CD4-positive, alpha-beta T cell treated with Interleukin-1 beta for 1 hour (primary cell): ENCODE data around the gene CCNJL.

Source experiments
- DNase-seq, 2 donors: peaks; one replicate each; pipeline ENCODE4 v3.0.0-alpha.2; 2020 to 2022

The CCNJL gene

GRCh38 chr5:160330212-160330611 is 17.8 kb upstream of the CCNJL start:
- no peak for DNase-seq

GRCh38 chr5:160327818-160328217 is 15.5 kb upstream of the CCNJL start:
- DNase-seq, result no peak

GRCh38 chr5:160326981-160327380 is 14.6 kb upstream of the CCNJL start:
- no peak for DNase-seq

- no peak for DNase-seq
Observed at GRCh38 chr5:160325716-160326115, 13.4 kb upstream of the CCNJL start.

GRCh38 chr5:160324886-160325285 is 12.5 kb upstream of the CCNJL start:
- DNase-seq, result no peak

GRCh38 chr5:160318409-160318808 is 6.0 kb upstream of the CCNJL start:
- no peak for DNase-seq

- DNase-seq, result no peak
Observed at GRCh38 chr5:160317434-160317833, 5.1 kb upstream of the CCNJL start.

DNA sequence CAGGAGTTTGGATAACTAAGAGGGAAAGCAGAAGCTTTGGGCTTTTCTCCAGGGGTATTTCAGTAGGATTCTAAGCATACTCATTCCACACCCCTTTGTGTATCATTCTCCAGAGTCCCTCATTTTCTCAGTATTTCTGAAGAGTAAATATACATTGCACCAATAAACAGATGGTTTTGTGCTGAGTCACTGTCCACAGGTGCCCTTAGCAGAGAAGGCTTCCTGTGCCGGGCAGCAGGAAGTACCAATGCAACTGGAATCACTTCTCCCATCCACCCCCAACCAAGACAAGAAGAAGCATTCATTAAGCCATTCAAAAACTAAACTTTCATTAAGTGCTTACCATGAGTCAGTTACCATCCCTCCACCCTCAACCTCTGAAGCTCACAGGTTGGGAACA is 3.6 kb upstream of the CCNJL start:
- DNase-seq, result no peak

- no peak for DNase-seq
Observed at GRCh38 chr5:160312960-160313727, 780 bp upstream of the CCNJL start.

DNA sequence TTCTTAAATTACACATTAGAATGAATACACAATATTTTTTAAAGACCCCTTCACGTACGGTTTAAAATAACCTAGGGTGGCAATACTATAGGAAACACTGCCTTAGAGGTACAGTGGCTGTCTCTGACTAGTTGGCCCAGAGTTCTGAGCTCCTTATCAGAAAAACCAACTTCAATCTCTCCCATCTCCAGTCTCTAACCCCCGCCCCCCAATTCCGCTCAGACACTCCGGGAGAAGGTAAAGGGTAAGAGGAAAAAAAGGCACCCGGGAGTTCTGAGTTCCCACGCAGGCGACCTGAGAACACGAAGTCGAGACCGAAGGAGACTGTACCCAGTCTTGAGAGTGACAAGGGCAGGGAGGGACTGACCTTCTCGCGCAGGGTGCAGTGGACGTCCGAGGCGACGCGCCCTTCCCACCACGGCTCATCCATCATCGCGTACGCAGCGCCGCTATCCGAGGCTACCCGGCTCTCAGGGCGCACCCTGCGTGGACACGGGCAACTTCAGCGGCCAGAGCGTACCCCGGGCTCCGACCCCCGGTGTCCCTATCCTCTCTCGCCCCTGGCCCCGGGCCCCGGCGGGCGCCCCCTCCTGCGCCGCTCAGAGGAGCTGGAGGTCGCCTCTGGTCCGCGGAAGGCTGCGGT is 752 bp downstream of the CCNJL start:
- DNase-seq, result no peak

DNA sequence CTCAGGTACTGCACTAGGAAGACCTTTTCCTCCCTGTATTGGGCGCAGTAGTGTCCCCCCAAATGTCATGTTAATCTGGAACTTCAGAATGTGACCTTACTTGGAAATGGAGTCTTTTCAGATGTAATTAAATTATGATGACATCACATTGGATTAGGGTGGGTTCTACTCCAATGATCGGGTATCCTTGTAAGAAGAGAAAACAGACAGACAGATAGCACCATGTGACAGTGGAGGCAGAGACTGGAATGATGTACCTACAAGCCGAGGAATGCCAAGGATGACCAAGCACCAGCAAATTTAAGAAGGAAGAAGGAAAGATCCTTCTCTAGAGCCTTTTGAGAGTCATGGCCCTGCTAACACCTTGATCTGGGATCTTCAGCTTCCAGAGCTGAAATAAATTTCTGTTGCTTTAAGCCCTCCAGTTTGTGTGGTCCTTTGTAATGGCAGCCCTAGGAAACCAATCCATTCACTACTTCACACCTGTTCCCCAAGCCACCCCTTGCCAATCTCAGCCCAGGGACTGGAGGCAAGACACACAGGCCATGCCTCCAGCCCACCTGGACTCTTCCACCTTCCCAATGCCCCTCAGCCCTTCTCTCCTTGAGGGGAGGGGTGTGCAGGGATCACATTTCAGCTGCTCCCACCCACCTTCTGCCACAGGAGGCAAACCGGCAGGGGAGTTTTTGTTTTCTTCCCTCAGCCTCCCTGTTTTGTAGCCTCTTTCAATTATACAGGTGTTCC is 1.6 kb downstream of the CCNJL start:
- no peak for DNase-seq

GRCh38 chr5:160310140-160310539 is 2.2 kb downstream of the CCNJL start:
- no peak for DNase-seq

GRCh38 chr5:160306696-160307095 is 5.7 kb downstream of the CCNJL start:
- no peak for DNase-seq

DNA sequence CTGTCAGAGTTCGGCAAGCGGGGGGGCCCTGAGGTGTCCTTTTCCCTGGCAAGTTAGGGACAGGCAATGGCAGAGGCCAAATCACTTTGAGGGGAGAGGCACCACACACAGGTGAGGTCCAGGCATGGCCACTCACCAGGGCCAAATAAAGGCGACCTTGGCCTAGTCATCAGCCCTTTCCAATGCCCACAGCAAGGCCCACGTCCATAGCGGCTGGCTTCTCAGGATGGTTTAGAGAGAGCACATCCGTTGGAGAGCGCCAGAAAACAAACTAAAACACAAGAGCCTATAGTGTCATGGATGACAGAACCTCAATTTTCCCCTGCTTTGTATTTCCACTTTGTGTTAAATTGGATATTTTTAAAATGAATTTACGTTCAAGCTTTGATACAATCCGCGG is 7.0 kb downstream of the CCNJL start:
- DNase-seq, result no peak

DNA sequence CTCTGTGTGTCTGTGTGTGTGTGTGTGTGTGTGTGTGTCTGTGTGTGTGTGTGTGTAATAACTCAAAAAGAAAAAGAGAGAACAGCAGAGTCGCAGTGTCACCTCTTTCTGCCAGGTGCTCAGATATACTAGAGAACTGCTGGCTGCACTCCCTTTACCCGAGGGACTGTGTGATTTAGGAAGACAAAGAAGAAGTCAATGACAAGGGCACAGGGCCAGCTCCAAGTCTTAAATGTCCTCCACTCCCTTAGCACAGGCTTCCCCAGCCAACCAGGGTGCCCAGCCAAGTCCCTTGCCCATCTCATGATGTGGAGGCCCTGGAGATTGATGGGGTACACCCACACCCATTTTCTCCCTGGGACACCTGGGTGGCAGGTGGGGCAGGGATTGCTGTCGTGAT is 8.7 kb downstream of the CCNJL start:
- no peak for DNase-seq

GRCh38 chr5:160298189-160298588 is 14.2 kb downstream of the CCNJL start:
- no peak for DNase-seq

GRCh38 chr5:160297776-160298175 is 14.6 kb downstream of the CCNJL start:
- peak in 1 of 2 donors; percentile 30 for DNase-seq

GRCh38 chr5:160297004-160297403 is 15.4 kb downstream of the CCNJL start:
- DNase-seq, result no peak

DNA sequence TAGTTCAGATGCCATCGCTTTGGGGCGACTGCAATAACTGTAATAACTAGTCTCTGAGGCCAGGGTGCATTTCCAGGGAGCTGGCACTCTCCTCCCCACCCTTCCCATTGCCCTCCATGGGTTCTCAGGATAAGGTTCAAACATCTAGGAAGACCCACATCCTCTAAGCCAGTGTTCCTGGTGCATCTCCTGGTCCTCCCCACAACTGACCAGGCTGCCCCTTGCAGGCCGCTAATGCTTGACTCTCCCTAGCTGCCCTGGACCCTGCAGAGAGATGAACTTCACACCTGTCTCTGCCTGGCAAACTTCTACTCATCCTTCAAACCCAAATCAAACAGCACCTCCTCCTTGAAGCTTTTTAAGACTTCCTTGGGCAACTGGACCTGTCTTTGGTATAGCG is 15.9 kb downstream of the CCNJL start:
- no peak for DNase-seq

- peak in 1 of 2 donors; percentile 10 for DNase-seq
Observed at GRCh38 chr5:160293901-160294561, 18.3 kb downstream of the CCNJL start.

- no peak for DNase-seq
Observed at GRCh38 chr5:160293386-160293785, 19.0 kb downstream of the CCNJL start.

DNA sequence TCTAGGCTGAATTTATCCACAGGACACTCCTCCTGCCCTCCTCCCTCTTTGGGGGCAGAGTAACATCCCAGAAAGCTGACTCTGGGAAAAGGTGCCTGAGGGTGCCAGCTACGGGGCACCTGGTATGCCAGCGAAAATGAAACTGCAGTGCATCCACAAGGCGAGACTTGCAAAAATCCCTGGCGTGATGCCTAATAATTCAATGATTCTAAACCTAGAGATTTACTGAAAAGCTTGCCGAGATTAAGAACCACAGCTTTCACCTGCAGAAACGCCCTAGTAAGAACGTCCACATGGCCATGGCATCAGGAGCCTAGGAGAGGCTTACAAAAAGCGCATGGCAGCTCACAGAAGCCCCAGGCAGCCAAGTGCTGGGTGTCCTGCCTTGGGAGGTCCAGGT is 20.9 kb downstream of the CCNJL start:
- DNase-seq, result no peak

DNA sequence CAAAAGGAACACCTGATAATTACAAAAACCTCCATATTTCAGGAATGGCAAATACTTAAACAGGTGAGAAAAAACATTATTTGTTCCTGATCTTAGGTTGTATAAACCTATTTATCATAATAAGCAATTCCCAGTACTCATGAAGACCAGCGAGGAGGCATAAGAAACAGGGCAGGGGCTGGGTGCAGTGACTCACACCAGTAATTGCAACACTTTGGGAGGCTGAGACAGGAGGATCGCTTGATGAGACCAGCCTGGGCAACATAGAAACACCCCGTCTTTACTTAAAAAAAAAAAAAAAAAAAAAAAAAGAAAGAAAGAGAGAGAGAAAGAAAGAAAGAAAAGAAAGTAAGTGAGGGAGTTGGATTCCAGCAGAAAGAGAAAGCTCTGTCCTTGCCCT is 21.6 kb downstream of the CCNJL start:
- no peak for DNase-seq
